ENCODE measurements around the gene BICDL2.
"Not testable (repeated sequence)": the region's sequence is repeated elsewhere in the genome, so short reads cannot be mapped to it uniquely, and the experiment has no call there.

The BICDL2 gene, protein sequence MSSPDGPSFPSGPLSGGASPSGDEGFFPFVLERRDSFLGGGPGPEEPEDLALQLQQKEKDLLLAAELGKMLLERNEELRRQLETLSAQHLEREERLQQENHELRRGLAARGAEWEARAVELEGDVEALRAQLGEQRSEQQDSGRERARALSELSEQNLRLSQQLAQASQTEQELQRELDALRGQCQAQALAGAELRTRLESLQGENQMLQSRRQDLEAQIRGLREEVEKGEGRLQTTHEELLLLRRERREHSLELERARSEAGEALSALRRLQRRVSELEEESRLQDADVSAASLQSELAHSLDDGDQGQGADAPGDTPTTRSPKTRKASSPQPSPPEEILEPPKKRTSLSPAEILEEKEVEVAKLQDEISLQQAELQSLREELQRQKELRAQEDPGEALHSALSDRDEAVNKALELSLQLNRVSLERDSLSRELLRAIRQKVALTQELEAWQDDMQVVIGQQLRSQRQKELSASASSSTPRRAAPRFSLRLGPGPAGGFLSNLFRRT

DNA sequence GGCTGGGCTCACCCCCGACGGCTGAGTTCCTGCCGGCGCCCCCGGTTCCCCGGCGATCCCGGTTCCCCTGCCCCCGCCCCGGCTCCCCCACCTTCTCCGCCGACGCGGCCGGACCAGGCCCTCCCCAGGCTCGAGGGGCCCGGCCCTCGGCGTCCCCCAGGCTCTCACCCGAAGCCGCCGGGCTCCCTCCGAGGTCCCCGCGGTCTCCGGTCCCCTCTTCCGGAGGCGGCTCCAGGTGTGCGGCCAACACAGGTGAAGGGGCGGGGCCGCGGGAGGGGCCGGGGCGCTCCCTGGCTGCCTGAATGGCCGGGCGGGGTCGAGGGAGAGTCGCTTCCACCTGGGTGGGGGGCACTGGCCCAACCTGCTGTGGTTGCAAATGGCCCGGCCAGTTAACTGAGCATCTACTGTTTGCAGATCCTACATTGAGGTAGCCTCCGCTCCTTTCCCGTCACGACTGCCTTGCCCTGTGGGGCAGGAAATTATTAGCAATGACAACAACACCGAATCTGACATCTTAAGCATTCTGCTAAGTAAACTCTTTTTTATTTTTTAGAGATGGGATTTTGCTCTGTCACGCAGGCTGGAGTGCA, at the start of gene BICDL2:
Gene BICDL2, minus strand, starts transcription at position 219 of the 590 bp plus-strand sequence. CDS start 1,448 bp downstream, outside the sequence.
- DNase-seq: no peak

GRCh38 chr16:3085868-3086595, 49.3 kb upstream of the BICDL2 start:
- DNase-seq: no peak

GRCh38 chr16:3084969-3085670, 48.4 kb upstream of the BICDL2 start:
- DNase-seq: no peak

DNA sequence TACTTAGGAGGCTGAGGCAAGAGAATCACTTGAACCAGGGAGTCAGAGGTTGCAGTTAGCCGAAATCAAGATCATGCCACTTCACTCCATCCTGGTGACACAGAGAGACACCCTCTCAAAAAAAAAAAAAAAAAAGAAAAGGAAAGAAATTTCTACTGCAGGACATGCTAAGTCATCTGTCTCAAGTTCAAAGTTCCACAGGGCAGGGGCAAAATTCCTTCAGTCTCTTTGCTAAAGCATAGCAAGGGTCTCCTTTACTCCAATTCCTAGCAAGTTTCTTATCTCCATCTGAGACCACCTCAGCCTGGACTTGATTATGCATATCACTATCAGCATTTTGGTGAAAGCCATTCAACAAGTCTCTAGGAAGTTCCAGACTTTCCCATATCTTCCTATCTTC, 47.7 kb upstream of the BICDL2 start:
- DNase-seq: no peak

GRCh38 chr16:3083408-3083807, 46.7 kb upstream of the BICDL2 start:
- not testable (repeated sequence) for DNase-seq

GRCh38 chr16:3081957-3082356, 45.2 kb upstream of the BICDL2 start:
- DNase-seq: not testable (repeated sequence)

GRCh38 chr16:3080024-3080423, 43.3 kb upstream of the BICDL2 start:
- DNase-seq: no peak

- no peak for DNase-seq
Observed at GRCh38 chr16:3076577-3076976, 39.8 kb upstream of the BICDL2 start.

DNA sequence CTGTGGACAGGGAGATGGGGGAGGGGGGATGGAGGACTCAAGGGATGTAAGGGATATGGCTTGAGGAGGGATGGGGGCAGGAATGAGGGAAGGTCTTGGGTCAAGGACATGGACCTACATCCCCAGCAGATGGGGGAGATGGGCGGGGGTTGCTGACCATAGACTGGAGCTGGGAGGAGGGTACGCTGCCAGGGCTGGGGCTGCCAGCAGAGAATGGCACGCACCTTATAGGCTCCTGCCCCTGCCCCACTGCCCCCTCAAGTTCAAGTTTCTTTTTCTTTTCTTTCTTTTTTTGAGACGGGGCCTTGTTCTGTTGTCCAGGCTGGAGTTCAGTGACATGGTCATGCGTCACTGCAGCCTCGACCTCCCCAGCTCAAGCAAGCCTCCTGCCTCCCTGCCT, 39.2 kb upstream of the BICDL2 start:
- DNase-seq: not testable (repeated sequence)

GRCh38 chr16:3075523-3075915, 38.8 kb upstream of the BICDL2 start:
- no peak for DNase-seq

DNA sequence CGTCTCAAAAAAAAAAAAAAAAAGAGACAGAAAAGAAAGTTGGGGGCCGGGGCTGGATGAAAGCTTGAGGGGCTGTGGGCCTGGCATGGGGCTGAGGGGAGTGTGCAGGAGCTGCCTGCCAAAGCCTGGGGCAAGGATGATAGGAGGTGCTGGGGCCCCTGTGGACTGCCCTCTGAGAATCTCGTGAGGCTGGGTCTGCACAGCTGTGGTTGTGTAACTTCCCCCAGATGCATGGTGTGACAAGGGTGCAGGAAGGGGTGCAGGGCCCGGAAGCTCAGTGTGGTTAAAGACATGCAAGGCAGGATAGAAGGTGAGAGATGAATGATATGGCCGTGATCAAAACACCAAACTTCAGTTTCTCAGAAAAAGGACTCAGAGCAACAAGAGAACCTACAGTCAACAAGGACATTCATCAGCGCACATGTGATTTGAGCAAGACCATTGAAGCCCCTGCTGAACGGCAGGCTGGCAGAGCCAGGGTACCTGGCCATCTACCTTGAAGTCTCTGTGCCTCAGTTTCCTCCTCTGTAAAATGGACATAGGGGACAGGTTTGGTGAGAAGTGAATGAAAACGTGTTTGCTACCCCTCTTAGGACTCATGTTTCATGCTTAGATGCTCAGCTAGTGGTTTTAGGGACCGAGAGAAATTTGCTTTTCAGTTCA, 38.2 kb upstream of the BICDL2 start:
- DNase-seq: no peak

- no peak for DNase-seq
Observed at GRCh38 chr16:3073448-3073847, 36.7 kb upstream of the BICDL2 start.

- not testable (repeated sequence) for DNase-seq
Observed at GRCh38 chr16:3072576-3073263, 36.0 kb upstream of the BICDL2 start.

GRCh38 chr16:3072148-3072547, 35.4 kb upstream of the BICDL2 start:
- DNase-seq: not testable (repeated sequence)

DNA sequence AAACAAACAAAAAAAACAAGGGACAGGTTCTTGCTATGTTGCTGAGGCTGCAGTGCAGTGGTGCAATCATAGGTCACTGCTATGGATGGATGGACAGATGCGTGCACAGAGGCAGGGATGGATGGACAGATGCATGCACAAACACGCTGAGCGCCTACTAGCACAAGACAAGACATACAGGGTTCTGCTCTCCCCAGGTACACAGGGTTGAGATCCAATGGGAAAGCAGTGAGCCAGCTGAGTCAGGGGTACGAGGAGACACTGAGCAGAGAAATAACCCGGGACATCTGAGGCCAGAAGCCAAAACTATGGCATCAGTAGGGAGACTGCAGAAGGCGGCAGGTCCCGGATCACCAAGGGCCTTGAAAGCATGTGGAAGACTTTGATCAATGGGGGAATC, 34.9 kb upstream of the BICDL2 start:
- DNase-seq: no peak

DNA sequence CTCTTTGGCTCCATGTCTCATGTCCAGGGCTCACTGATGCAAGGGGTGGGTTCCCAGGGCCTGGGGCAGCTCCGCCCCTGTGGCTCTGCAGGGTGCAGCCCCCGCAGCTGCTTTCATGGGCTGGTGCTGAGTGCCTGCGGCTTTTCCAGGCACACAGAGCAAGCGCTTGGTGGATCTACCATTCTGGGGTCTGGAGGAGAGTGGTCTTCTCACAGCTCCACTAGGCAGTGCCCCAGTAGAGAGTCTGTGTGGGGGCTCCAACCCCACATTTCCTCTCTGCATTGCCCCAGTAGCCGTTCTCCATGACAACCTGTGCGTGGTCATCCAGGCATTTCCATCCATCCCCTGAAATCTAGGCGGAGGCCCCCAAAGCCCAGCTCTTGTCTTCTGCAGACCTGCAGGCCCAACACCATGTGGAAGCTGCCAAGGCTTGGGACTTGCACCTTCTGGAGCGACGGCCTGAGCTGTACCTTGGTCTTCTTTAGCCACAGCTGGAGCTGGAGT, 33.9 kb upstream of the BICDL2 start:
- DNase-seq: no peak

DNA sequence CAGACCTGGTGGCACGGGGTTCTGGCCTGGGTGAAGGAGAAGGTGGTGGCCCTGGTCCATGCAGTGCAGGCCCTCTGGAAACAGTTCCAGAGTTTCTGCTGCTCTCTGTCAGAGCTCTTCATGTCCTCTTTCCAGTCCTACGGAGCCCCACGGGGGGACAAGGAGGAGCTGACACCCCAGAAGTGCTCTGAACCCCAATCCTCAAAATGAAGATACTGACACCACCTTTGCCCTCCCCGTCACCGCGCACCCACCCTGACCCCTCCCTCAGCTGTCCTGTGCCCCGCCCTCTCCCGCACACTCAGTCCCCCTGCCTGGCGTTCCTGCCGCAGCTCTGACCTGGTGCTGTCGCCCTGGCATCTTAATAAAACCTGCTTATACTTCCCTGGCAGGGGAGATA, 32.4 kb upstream of the BICDL2 start:
- not testable (repeated sequence) for DNase-seq

DNA sequence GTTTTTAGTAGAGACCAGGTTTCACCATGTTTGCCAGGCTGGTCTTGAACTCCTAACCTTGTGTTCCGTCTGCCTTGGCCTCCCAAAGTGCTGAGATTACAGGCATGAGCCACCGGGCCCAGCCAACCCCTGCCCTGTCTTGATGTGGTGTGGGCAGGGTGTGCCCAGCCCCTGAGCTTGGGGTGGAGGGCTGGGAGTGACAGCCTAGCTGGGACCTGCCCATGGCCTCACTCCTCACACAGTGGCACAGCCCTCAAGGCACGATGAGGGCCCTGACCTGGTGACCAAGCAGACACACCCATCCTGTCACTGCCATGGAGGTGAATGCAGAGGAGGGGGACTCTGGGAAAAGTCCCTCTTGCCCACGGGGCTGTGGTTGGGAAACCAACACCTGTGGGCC, 31.7 kb upstream of the BICDL2 start:
- no peak for DNase-seq

DNA sequence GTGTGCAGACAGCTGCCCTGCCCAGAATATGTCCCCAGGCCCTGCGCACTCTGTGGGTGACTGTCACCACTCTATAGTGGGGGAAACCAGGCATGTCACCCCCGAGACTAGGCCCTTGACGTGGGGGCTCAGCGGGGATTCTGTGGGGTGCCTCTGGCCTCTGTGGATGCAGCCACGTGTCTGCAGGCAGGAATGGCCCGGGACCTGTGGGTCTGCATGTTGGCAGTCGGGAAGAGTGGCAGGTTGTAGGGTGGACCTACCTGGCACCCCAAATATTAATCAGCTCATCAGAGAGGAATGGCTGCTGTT, 29.6 kb upstream of the BICDL2 start:
- no peak for DNase-seq

DNA sequence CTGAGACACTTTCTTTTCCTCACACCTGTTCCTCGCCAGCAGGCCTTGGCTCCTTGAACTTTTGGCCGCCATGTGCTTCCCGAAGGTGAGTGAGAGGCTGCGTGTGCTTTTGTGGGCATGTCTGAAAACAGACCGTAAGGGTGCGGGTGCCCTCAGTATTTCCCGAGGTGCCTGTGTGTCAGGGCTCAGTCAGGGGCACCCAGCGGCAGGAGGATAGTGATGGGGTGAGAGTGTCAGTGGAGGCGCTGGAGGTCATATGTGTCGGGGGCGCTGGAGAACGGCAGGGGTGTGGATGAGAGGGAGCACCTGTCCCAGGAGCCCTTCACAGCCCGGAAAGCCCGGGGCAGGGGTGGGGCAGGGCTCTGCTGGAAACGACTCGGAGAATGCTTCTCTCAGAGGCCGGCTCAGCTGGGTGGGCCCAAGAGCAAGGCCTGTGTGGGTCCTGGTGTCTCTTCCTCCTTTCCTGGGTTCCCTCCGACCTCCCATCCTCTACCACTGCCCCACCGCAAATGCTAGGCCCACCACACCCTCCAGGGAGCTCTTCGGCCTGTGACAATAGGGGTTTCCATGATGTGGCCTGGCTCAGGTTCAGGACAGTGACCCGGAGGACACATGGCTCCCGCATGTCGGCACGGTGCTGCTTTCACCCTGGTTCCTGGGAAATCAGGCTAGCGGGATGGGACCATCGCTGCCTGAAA, 29.1 kb upstream of the BICDL2 start:
- no peak for DNase-seq

DNA sequence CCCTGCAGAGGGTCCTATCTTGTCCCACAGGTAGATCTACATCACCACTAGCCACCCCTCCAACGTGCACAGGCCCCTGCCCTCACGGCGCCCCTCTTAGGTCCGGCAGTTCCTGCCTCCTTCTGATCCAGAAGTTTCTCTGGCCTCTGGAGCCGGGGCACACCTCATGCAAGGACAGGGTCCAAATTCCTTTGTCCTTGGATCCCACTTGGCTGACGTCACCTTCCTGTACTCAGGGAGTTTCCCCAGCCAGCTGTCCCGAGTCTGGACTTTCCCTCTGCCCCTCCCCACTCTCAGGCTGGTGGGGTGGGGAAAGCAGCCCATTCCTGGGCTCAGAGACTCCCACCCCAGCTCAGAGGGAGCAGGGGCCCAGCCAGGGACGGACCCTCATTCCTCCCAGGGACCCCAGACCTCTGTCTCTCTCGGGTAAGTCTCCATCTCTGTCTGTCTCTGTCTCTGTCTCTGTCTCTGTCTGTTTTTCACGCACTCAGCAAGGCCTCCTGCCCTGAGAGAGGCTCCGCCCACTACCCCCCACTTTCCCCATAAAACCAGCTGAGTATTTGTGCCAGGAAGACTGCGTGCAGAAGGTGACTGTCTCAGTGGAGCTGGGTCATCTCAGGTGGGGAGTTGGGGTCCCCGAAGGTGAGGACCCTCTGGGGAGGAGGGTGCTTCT, 28.5 kb upstream of the BICDL2 start, which contains the start of gene IL32:
Gene IL32, plus strand, starts transcription at position 572 of the 673 bp plus-strand sequence. CDS start 172 bp downstream, outside the sequence.
- no peak for DNase-seq
